ENCODE results near the gene PARM1. TPM values are rescaled to one million over a fixed set of nuclear protein-coding genes. Genes with fewer than 3 reads are reported as not detected.

PARM1 gene
- total RNA-seq, 4 donors from 2014 or later: 12.9 to 25.7 (median 24.1) TPM

DNA sequence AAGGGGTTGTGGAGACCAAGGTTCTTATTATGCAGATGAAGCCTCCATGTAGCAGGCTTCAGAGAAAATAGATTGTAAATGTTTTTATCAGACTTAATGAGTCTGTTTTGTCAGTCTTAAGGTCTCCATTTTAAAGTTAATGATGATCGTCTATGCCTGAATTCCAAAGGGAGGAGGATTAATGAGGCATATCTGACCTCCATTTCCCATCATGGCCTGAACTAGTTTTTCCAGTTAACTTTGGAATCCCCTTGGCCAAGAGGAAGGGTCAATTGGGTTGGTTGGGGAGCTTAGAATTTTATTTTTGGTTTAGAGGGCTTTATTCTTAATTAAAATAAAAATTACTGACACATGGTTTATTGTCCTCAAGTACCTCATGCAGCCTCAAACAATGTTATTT is 6.9 kb upstream of the PARM1 start:
- no peaks in the 10 kb centered on the region for H3K27me3 ChIP-seq
- 83% methylated on average over 1 of the region's 1 CpG for WGBS
- H3K4me3 ChIP-seq: no peak overlapping the region
- no peak for DNase-seq (ENCODE audit: extremely low spot score)
- H3K4me1 ChIP-seq: no peaks in the 10 kb centered on the region
- H3K36me3 ChIP-seq: no peaks in the 10 kb centered on the region
- H3K27ac ChIP-seq (replicated peaks in 1 of 4): no peak overlapping the region
- intact Hi-C loops (cut with DNase I): no loop called here
- TF ChIP-seq EP300 (IDR thresholded peaks at IDR 0.05): no peak
- TF ChIP-seq POLR2A (IDR thresholded peaks at IDR 0.05; ENCODE audit: low read depth): no peak
- TF ChIP-seq POLR2AphosphoS5 (IDR thresholded peaks at IDR 0.05): no peak
- no peak for TF ChIP-seq CTCF (IDR thresholded peaks at IDR 0.05)
- no peaks in the 10 kb centered on the region for H3K9me3 ChIP-seq

GRCh38 chr4:74930162-74930561 is 2.8 kb upstream of the PARM1 start:
- H3K27ac ChIP-seq (replicated peaks in 1 of 4): no peak overlapping the region
- no peak for DNase-seq (ENCODE audit: extremely low spot score)
- 92% methylated on average over 4 of the region's 4 CpGs for WGBS
- H3K27me3 ChIP-seq: peaks cover 0 to 8% (median 0%) of the 10 kb centered on the region in 4 donors
- H3K4me1 ChIP-seq: peaks cover 0 to 31% (median 27%) of the 10 kb centered on the region in 4 donors
- intact Hi-C loops (cut with DNase I): loop anchor here (5.0 kb wide), 1 partner anchor 557 kb away; no protein-coding TSS in a partner anchor
- H3K9me3 ChIP-seq: no peaks in the 10 kb centered on the region
- TF ChIP-seq EP300 (IDR thresholded peaks at IDR 0.05) (no peak), POLR2AphosphoS5 (IDR thresholded peaks at IDR 0.05) (no peak), CTCF (IDR thresholded peaks at IDR 0.05) (no peak), POLR2A (IDR thresholded peaks at IDR 0.05; ENCODE audit: low read depth) (no peak)
- no peaks in the 10 kb centered on the region for H3K36me3 ChIP-seq
- H3K4me3 ChIP-seq: no peak overlapping the region

DNA sequence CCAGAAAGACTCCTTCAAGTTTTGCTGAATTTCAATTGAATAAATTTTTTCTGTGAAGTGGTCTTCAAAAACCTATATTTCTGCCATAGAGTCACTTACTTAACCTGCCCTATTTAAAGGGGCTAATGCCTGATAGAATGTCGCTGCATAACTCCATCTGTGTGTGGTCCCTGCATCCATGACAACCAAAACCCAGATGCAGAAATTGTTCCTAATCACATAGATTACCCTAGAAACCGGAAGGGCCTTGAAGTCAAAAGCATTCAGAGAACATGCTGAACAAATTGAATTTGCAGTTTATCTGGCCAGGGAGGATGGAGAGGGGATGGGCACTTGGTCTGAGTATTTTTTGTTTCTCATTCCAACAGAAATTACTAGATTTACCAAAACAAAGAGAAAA is 1.5 kb upstream of the PARM1 start:
- H3K4me1 ChIP-seq: peaks cover 3 to 34% (median 27%) of the 10 kb centered on the region in 4 donors
- H3K27ac ChIP-seq (replicated peaks in 1 of 4): no peak overlapping the region
- peaks cover 0 to 8% (median 0%) of the 10 kb centered on the region in 4 donors for H3K27me3 ChIP-seq
- no peaks in the 10 kb centered on the region for H3K9me3 ChIP-seq
- WGBS: 93% methylated on average over 2 of the region's 2 CpGs
- TF ChIP-seq EP300 (IDR thresholded peaks at IDR 0.05) (no peak), POLR2AphosphoS5 (IDR thresholded peaks at IDR 0.05) (no peak), CTCF (IDR thresholded peaks at IDR 0.05) (no peak), POLR2A (IDR thresholded peaks at IDR 0.05; ENCODE audit: low read depth) (no peak)
- H3K36me3 ChIP-seq: no peaks in the 10 kb centered on the region
- intact Hi-C loops (cut with DNase I): loop anchor here (5.0 kb wide), 1 partner anchor 556 kb away; no protein-coding TSS in a partner anchor
- no peak overlapping the region for H3K4me3 ChIP-seq
- no peak for DNase-seq (ENCODE audit: extremely low spot score)

DNA sequence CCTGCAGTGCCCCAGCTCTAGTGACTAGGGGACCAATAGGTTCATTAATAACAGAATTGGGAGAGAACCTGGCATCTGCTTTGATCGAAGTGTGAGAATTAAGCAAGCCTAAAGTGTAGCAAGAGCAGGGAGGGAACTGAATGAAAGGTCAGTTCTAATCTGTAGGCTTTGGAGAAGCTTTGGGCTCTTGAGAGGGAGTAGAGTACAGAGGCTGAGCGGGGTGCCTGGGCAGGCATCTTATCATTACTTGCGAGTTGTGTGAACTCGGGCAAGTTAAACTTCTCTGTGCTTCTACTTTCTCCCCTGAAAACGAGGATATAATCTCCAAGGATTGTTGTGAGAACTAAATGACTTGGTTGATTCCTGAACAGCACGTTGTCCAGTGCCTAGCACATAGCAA is 906 bp upstream of the PARM1 start:
- no peak overlapping the region for H3K27ac ChIP-seq (replicated peaks in 1 of 4)
- TF ChIP-seq POLR2A (IDR thresholded peaks at IDR 0.05; ENCODE audit: low read depth): no peak
- no peak for TF ChIP-seq CTCF (IDR thresholded peaks at IDR 0.05)
- no peak for TF ChIP-seq EP300 (IDR thresholded peaks at IDR 0.05)
- TF ChIP-seq POLR2AphosphoS5 (IDR thresholded peaks at IDR 0.05): no peak
- DNase-seq (ENCODE audit: extremely low spot score): no peak
- H3K36me3 ChIP-seq: no peaks in the 10 kb centered on the region
- 68% methylated on average over 6 of the region's 6 CpGs for WGBS
- no peaks in the 10 kb centered on the region for H3K9me3 ChIP-seq
- intact Hi-C loops (cut with DNase I): loop anchor here (5.0 kb wide), 1 partner anchor 555 kb away; no protein-coding TSS in a partner anchor
- no peak overlapping the region for H3K4me3 ChIP-seq
- peaks cover 0 to 8% (median 0%) of the 10 kb centered on the region in 4 donors for H3K27me3 ChIP-seq
- peaks cover 3 to 34% (median 27%) of the 10 kb centered on the region in 4 donors for H3K4me1 ChIP-seq

DNA sequence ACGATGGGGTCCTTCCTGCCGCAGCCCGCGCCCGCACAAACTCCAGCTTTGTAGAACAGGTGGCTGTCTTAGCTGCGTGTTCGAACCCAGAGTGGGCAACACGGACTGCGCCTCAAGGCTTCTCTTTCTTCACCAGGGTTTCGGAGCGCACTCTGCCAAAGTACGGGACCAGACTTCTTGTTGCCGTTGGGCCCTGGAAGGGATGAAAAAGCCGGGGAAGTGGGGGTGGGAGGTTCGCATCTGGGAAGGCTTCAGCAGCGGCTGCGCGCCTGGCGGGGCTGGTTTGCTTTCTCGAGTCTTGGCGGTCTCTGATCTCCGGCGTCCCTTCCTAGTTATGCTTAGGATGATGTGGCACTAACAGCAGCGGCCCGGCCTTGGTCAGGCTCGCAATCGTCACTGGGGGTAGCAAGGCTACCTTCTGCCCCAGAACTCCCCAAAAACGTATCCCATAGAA is 673 bp downstream of the PARM1 start:
- peak overlapping the region; percentile 67 to 85 (median 83) for H3K27ac ChIP-seq (replicated peaks in 1 of 4)
- peaks cover 0 to 8% (median 0%) of the 10 kb centered on the region in 4 donors for H3K27me3 ChIP-seq
- no peak for TF ChIP-seq EP300 (IDR thresholded peaks at IDR 0.05)
- TF ChIP-seq CTCF (IDR thresholded peaks at IDR 0.05): no peak
- TF ChIP-seq POLR2A (IDR thresholded peaks at IDR 0.05; ENCODE audit: low read depth): no peak
- no peak for TF ChIP-seq POLR2AphosphoS5 (IDR thresholded peaks at IDR 0.05)
- intact Hi-C loops (cut with DNase I): loop anchor here (5.0 kb wide), 1 partner anchor 554 kb away; no protein-coding TSS in a partner anchor
- no peaks in the 10 kb centered on the region for H3K9me3 ChIP-seq
- 0% methylated on average over 4 of the region's 28 CpGs for WGBS
- H3K4me1 ChIP-seq: peaks cover 3 to 34% (median 27%) of the 10 kb centered on the region in 4 donors
- no peaks in the 10 kb centered on the region for H3K36me3 ChIP-seq
- peak overlapping the region; percentile 65 to 83 (median 72) for H3K4me3 ChIP-seq
- no peak for DNase-seq (ENCODE audit: extremely low spot score)

Measured in esophagus muscularis mucosa (tissue), 4 donors.